HepG2 (cell line): ENCODE results near the gene CUL4A. TPM values are rescaled to one million over a fixed set of nuclear protein-coding genes. Genes with fewer than 3 reads are reported as not detected.

Source experiments
- DBP ChIP-seq: sonication (generic); formaldehyde crosslinking; IDR thresholded peaks from 2 replicates; pipeline ENCODE4 v1.4.0; 2020; ENCODE audit warnings: missing genetic modification reagents; ENCODE audit errors: not compliant biosample characterization
- DMTF1 ChIP-seq: sonication (generic); formaldehyde crosslinking; IDR thresholded peaks from 2 replicates; pipeline ENCODE4 v1.4.0; 2020; ENCODE audit warnings: mild to moderate bottlenecking, missing genetic modification reagents
- HDAC1 ChIP-seq: sonication (generic); formaldehyde crosslinking; IDR thresholded peaks from 2 replicates; pipeline ENCODE4 v1.5.1; 2020; ENCODE audit warnings: mild to moderate bottlenecking, missing genetic modification reagents
- HMG20B ChIP-seq: conservative IDR thresholded peaks from 2 replicates; pipeline ENCODE4 v1.6.1; 2016; ENCODE audit warnings: missing genetic modification reagents, missing compliant biosample characterization
- KDM6A ChIP-seq: IDR thresholded peaks from 2 replicates; pipeline ENCODE4 v1.6.1; 2016; ENCODE audit warnings: low read depth
- NONO ChIP-seq, 2 experiments: fragments of 450-650 bp in 1 of 2; sonication (generic) in 1 of 2; formaldehyde crosslinking in 1 of 2; IDR thresholded peaks in 1 of 2; conservative IDR thresholded peaks in 1 of 2; 2 replicates each; pipeline versions ENCODE4 v1.6.1 to v1.8.0; 2017 to 2022; ENCODE audit warnings: mild to moderate bottlenecking in 1 of 2, missing genetic modification reagents in 1 of 2, moderate library complexity in 1 of 2
- SALL1 ChIP-seq: sonication (generic); formaldehyde crosslinking; IDR thresholded peaks from 2 replicates; pipeline ENCODE4 v1.8.0; 2022; ENCODE audit warnings: mild to moderate bottlenecking, missing genetic modification reagents
- SAP130 ChIP-seq: IDR thresholded peaks from 2 replicates; pipeline ENCODE4 v1.6.1; 2016; ENCODE audit warnings: low read depth
- SKI ChIP-seq: fragments of 450-650 bp; IDR thresholded peaks from one replicate; pipeline ENCODE4 v1.6.1; 2018; ENCODE audit warnings: mild to moderate bottlenecking; ENCODE audit not compliant: partially characterized antibody
- SMAD3 ChIP-seq: sonication (generic); formaldehyde crosslinking; IDR thresholded peaks from 2 replicates; pipeline ENCODE4 v1.4.0; 2020; ENCODE audit warnings: missing genetic modification reagents
- ZBTB20 ChIP-seq: sonication (generic); formaldehyde crosslinking; IDR thresholded peaks from 2 replicates; pipeline ENCODE4 v1.8.1; 2023; ENCODE audit warnings: missing genetic modification reagents, low read depth, mild to moderate bottlenecking, borderline replicate concordance
- ZNF460 ChIP-seq: sonication (generic); formaldehyde crosslinking; IDR thresholded peaks from 2 replicates; pipeline ENCODE4 v1.5.1; 2020; ENCODE audit warnings: missing genetic modification reagents, mild to moderate bottlenecking, borderline replicate concordance
- ZNF597 ChIP-seq: sonication (generic); formaldehyde crosslinking; IDR thresholded peaks from 2 replicates; pipeline ENCODE4 v1.5.0; 2020; ENCODE audit warnings: missing genetic modification reagents
- ZNF891 ChIP-seq: sonication (generic); formaldehyde crosslinking; IDR thresholded peaks from 2 replicates; pipeline ENCODE4 v1.5.0; 2020; ENCODE audit warnings: mild to moderate bottlenecking, missing genetic modification reagents
- polyA plus RNA-seq, 8 experiments: library from polyadenylated mRNA; depleted of rRNA in 3 of 8; stranded (reverse) in 7 of 8; unstranded in 1 of 8; fragments of >200 nt; fragmentation: Illumina TruSeq in 4 of 8; extraction: Trizol in 4 of 8; gene quantifications; 2 replicates each; pipeline versions ENCODE4 v1.2.1 to v1.2.3, GENCODE V29; 2011 to 2016; ENCODE audit warnings: low read depth in 4 of 8, missing spikeins in 1 of 8, mixed read lengths in 1 of 8; ENCODE audit not compliant: insufficient read depth in 1 of 8
- total RNA-seq, 5 experiments: library from RNA; depleted of rRNA; stranded (reverse); fragments of >200 nt; fragmentation: Illumina TruSeq; extraction: Trizol; gene quantifications; 2 replicates each; pipeline ENCODE4 v1.2.3, GENCODE V29; 2016; ENCODE audit warnings: low read depth in 1 of 5
- TF ChIP-seq, protein P1 (sequence below): sonication (generic); formaldehyde crosslinking; IDR thresholded peaks from 2 replicates; pipeline ENCODE4 v1.4.0; 2020; ENCODE audit warnings: missing genetic modification reagents
- TF ChIP-seq, protein P2 (sequence below): IDR thresholded peaks from 2 replicates; pipeline ENCODE4 v1.6.1; 2016
- TF ChIP-seq, protein P3 (sequence below): sonication (generic); formaldehyde crosslinking; IDR thresholded peaks from 2 replicates; pipeline ENCODE4 v1.4.0; 2020; ENCODE audit warnings: mild to moderate bottlenecking, missing genetic modification reagents

CUL4A gene
- total and polyA plus RNA-seq, 2 of the 13 experiments (the other 11 are each of a cell fraction or from before 2014, with no cell fraction given), result 51.2 to 75.3 TPM

DNA sequence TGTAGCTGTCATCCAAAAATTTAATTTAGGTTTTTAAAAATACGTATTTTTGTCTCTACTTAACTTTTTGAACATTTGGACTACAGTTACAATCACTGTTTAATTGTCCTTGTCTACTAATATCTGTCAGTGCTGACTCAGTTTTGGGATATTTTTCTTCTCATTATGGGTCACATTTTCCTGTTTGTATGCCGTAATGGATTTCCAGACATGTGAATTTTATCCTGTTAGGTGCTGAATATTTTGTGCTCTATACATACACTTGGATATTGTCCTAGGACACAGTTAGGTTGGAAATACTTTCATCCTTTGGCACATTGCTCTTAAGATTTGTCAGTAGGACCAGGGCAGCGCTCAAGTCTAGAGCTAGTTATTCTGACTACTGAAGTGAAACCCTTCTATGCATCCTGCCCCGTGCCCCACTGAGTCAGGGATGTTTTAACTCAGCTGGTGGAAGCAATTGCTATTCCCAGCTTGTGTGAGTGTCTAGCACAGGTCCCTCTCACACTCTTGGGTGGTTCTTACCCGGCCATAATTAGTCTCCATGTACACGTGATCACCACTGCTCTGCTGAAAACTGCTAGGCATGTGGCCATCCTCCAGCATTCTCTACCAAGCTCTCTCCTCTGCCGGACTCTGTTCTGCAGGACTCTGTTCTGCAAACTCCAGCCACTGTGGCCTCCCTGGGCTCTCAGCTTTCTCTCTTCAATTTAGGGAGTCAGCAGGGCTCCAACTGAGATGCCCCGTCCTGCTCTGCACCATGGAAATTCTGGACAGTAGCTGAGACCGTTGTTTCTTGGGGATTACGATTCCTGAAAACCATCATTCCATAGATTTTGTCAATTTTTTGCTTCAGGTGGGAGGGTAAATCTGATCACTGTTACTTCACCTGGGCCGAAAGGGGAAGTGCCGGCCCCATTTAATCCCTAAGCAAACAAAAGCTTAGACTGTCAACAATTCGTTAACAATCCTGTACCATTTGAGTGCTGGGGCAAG is 39.8 kb upstream of the CUL4A start (continued):
- TF ChIP-seq, protein P1, sequence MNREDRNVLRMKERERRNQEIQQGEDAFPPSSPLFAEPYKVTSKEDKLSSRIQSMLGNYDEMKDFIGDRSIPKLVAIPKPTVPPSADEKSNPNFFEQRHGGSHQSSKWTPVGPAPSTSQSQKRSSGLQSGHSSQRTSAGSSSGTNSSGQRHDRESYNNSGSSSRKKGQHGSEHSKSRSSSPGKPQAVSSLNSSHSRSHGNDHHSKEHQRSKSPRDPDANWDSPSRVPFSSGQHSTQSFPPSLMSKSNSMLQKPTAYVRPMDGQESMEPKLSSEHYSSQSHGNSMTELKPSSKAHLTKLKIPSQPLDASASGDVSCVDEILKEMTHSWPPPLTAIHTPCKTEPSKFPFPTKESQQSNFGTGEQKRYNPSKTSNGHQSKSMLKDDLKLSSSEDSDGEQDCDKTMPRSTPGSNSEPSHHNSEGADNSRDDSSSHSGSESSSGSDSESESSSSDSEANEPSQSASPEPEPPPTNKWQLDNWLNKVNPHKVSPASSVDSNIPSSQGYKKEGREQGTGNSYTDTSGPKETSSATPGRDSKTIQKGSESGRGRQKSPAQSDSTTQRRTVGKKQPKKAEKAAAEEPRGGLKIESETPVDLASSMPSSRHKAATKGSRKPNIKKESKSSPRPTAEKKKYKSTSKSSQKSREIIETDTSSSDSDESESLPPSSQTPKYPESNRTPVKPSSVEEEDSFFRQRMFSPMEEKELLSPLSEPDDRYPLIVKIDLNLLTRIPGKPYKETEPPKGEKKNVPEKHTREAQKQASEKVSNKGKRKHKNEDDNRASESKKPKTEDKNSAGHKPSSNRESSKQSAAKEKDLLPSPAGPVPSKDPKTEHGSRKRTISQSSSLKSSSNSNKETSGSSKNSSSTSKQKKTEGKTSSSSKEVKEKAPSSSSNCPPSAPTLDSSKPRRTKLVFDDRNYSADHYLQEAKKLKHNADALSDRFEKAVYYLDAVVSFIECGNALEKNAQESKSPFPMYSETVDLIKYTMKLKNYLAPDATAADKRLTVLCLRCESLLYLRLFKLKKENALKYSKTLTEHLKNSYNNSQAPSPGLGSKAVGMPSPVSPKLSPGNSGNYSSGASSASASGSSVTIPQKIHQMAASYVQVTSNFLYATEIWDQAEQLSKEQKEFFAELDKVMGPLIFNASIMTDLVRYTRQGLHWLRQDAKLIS (CRISPR knock-in tag), result no peak
- no peak for TF ChIP-seq ZNF460 (CRISPR knock-in tag)
- TF ChIP-seq SMAD3, result 0 out of 2 replicates have a peak, but pooled peaks have one; percentile 36
- TF ChIP-seq DMTF1 (CRISPR knock-in tag), result no peak
- TF ChIP-seq ZBTB20, result no peak
- peak; percentile 46; the same call in 1 of the 2 replicates for TF ChIP-seq KDM6A (CRISPR knock-in tag)
- no peak for TF ChIP-seq DBP (CRISPR knock-in tag)
- peak; percentile 81 for TF ChIP-seq SAP130 (CRISPR knock-in tag)
- TF ChIP-seq, protein P2, sequence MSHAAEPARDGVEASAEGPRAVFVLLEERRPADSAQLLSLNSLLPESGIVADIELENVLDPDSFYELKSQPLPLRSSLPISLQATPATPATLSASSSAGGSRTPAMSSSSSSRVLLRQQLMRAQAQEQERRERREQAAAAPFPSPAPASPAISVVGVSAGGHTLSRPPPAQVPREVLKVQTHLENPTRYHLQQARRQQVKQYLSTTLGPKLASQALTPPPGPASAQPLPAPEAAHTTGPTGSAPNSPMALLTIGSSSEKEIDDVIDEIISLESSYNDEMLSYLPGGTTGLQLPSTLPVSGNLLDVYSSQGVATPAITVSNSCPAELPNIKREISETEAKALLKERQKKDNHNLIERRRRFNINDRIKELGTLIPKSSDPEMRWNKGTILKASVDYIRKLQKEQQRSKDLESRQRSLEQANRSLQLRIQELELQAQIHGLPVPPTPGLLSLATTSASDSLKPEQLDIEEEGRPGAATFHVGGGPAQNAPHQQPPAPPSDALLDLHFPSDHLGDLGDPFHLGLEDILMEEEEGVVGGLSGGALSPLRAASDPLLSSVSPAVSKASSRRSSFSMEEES (CRISPR knock-in tag), result peak; percentile 44; the same call in 1 of the 2 replicates
- peak; percentile 82; the same call in 1 of the 2 replicates for TF ChIP-seq HMG20B (CRISPR knock-in tag)
- peak; percentile 54 for TF ChIP-seq SALL1 (CRISPR knock-in tag)
- TF ChIP-seq NONO (IDR thresholded peaks at IDR 0.05), result no peak
- peak; percentile 39; the same call in 1 of the 2 replicates for TF ChIP-seq NONO (CRISPR knock-in tag; conservative IDR thresholded peaks at IDR 0.05)
- TF ChIP-seq ZNF891 (CRISPR knock-in tag), result no peak
- no peak for TF ChIP-seq ZNF597 (CRISPR knock-in tag)
- TF ChIP-seq, protein P3, sequence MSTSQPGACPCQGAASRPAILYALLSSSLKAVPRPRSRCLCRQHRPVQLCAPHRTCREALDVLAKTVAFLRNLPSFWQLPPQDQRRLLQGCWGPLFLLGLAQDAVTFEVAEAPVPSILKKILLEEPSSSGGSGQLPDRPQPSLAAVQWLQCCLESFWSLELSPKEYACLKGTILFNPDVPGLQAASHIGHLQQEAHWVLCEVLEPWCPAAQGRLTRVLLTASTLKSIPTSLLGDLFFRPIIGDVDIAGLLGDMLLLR (CRISPR knock-in tag), result no peak
- peak; percentile 74 for TF ChIP-seq SKI
- peak; percentile 56 for TF ChIP-seq HDAC1
